ENCODE data around the gene XRCC5.

Gene XRCC5

GRCh38 chr2:216231867-216232266 lies 122.7 kb downstream of the XRCC5 start:
- no peak overlapping the region for H3K4me3 ChIP-seq
- TF ChIP-seq FOXP2 (optimal IDR thresholded peaks at IDR 0.05; ENCODE audit: control extremely low read depth, extremely low read length, insufficient read depth) (no peak), POLR2AphosphoS5 (IDR thresholded peaks at IDR 0.05; ENCODE audit: borderline replicate concordance, low read depth, low read length) (no peak), EZH2 (IDR thresholded peaks at IDR 0.05) (no peak)
- no peaks in the 10 kb centered on the region for H3K36me3 ChIP-seq (ENCODE audit: insufficient read depth, low read length)
- H3K27ac ChIP-seq: no peak overlapping the region
- no peak for DNase-seq (ENCODE audit: low read depth, low spot score)
- no peak overlapping the region for H3K9ac ChIP-seq (ENCODE audit: insufficient read length)
- no peaks in the 10 kb centered on the region for H3K9me3 ChIP-seq (ENCODE audit: low read depth, low read length)

DNA sequence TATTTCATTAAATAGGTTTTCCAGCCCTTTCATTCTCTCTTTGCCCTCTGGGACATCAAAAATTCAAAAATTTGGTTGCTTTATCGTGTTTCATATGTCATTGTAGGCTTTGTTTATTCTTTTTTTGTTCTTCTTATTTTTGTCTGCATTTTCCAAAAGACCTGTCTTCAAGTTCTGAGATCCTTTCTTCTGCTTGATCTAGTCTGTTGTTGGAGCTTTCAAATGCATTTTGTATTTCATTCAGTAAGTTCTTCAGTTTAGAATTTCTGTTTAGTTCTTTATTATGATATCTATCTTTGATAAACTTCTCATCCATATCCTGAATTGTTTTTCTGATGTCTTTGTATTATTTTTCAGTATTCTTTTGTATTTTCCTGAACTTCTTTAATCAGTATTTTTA lies 123.6 kb downstream of the XRCC5 start:
- H3K27ac ChIP-seq: no peak overlapping the region
- no peak overlapping the region for H3K4me3 ChIP-seq
- no peak for TF ChIP-seq FOXP2 (optimal IDR thresholded peaks at IDR 0.05; ENCODE audit: control extremely low read depth, extremely low read length, insufficient read depth)
- H3K9ac ChIP-seq (ENCODE audit: insufficient read length): no peak overlapping the region
- DNase-seq (ENCODE audit: low read depth, low spot score): no peak
- no peaks in the 10 kb centered on the region for H3K9me3 ChIP-seq (ENCODE audit: low read depth, low read length)
- H3K36me3 ChIP-seq (ENCODE audit: insufficient read depth, low read length): no peaks in the 10 kb centered on the region

GRCh38 chr2:216233281-216233995 lies 124.3 kb downstream of the XRCC5 start:
- H3K4me3 ChIP-seq: no peak overlapping the region
- H3K36me3 ChIP-seq (ENCODE audit: insufficient read depth, low read length): no peaks in the 10 kb centered on the region

DNA sequence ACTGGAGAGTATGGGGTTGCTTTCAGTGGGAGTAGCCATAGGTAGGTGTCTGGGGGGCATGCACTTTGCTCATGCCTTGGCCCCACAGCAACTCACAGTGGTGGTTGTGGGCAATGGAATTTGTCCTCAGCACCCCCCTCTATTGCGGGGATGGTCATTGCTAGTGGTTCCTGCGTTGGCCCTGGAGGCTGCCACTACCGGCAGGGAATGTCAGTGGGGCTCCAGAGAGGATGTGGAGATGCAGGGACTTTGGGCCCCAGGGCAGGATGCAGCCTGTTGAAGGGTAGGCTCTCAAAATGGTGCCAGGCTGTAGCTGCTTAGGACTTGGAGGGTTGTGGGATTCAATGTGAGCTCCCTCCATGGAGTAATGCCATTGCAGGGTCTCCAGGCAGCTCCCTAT lies 125.0 kb downstream of the XRCC5 start:
- Histone ChIP-seq H3K9me3 (ENCODE audit: low read depth, low read length) (no peaks in the 10 kb centered on the region), H3K36me3 (ENCODE audit: insufficient read depth, low read length) (no peaks in the 10 kb centered on the region), H3K27ac (no peak overlapping the region), H3K4me3 (no peak overlapping the region), H3K9ac (ENCODE audit: insufficient read length) (no peak overlapping the region)
- TF ChIP-seq FOXP2 (optimal IDR thresholded peaks at IDR 0.05; ENCODE audit: control extremely low read depth, extremely low read length, insufficient read depth): no peak
- no peak for TF ChIP-seq EZH2 (IDR thresholded peaks at IDR 0.05)
- TF ChIP-seq POLR2AphosphoS5 (IDR thresholded peaks at IDR 0.05; ENCODE audit: borderline replicate concordance, low read depth, low read length): no peak
- DNase-seq (ENCODE audit: low read depth, low spot score): no peak

More at GRCh38 chr2:216233281-216233995, 124.3 kb downstream of the XRCC5 start:
- Histone ChIP-seq H3K27ac (no peak overlapping the region), H3K9ac (ENCODE audit: insufficient read length) (no peak overlapping the region), H3K9me3 (ENCODE audit: low read depth, low read length) (no peaks in the 10 kb centered on the region)
- no peak for DNase-seq (ENCODE audit: low read depth, low spot score)
- no peak for TF ChIP-seq POLR2AphosphoS5 (IDR thresholded peaks at IDR 0.05; ENCODE audit: borderline replicate concordance, low read depth, low read length)

DNA sequence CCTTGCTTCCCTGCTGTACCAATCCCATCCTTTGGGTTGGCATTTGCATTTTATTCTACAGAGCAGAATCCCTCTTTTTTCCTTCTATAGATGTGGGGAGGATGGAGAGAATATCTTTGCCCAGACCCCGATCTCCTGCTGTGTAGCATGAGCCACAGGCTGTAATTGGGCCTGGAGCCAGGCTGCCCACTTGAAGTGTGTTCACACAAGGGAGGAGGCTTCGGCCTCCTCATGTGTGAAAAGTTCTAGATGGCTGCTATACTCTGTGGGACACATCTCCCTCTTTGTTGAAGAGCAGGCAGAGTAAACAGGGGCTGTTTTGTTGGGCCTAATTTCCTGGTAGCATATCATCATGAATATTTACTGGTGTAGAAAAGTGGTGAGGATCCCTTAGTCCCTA lies 126.3 kb downstream of the XRCC5 start:
- no peak overlapping the region for H3K27ac ChIP-seq
- no peaks in the 10 kb centered on the region for H3K9me3 ChIP-seq (ENCODE audit: low read depth, low read length)
- H3K4me3 ChIP-seq: no peak overlapping the region
- no peak for TF ChIP-seq POLR2AphosphoS5 (IDR thresholded peaks at IDR 0.05; ENCODE audit: borderline replicate concordance, low read depth, low read length)
- TF ChIP-seq FOXP2 (optimal IDR thresholded peaks at IDR 0.05; ENCODE audit: control extremely low read depth, extremely low read length, insufficient read depth): no peak
- TF ChIP-seq EZH2 (IDR thresholded peaks at IDR 0.05): no peak
- DNase-seq (ENCODE audit: low read depth, low spot score): no peak
- no peaks in the 10 kb centered on the region for H3K36me3 ChIP-seq (ENCODE audit: insufficient read depth, low read length)
- H3K9ac ChIP-seq (ENCODE audit: insufficient read length): no peak overlapping the region

GRCh38 chr2:216235896-216236295 lies 126.7 kb downstream of the XRCC5 start:
- Histone ChIP-seq H3K9me3 (ENCODE audit: low read depth, low read length) (no peaks in the 10 kb centered on the region), H3K9ac (ENCODE audit: insufficient read length) (no peak overlapping the region), H3K36me3 (ENCODE audit: insufficient read depth, low read length) (no peaks in the 10 kb centered on the region), H3K27ac (no peak overlapping the region), H3K4me3 (no peak overlapping the region)
- TF ChIP-seq POLR2AphosphoS5 (IDR thresholded peaks at IDR 0.05; ENCODE audit: borderline replicate concordance, low read depth, low read length) (no peak), EZH2 (IDR thresholded peaks at IDR 0.05) (no peak), FOXP2 (optimal IDR thresholded peaks at IDR 0.05; ENCODE audit: control extremely low read depth, extremely low read length, insufficient read depth) (no peak)
- no peak for DNase-seq (ENCODE audit: low read depth, low spot score)

DNA sequence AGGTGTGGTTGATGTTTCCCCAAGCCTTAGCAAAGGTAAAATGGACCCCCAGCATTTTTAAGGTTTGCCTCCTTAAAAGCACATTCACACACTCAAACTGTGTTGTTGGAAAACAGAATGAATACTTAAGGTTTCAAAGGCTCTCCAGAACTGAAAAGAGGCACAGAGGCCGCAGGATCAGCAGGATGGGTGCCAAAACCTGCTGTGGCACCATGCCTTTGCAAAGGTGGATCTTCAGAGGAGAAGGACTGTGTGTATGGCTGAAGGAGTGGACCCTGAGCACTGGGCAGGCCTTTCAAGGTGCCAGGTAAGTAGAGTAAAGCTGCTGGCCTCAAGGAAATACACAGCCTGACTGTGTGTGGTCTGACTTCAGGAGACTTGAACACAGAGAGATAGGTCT lies 127.3 kb downstream of the XRCC5 start:
- no peak for DNase-seq (ENCODE audit: low read depth, low spot score)
- Histone ChIP-seq H3K27ac (no peak overlapping the region), H3K4me3 (no peak overlapping the region), H3K36me3 (ENCODE audit: insufficient read depth, low read length) (no peaks in the 10 kb centered on the region), H3K9me3 (ENCODE audit: low read depth, low read length) (no peaks in the 10 kb centered on the region), H3K9ac (ENCODE audit: insufficient read length) (no peak overlapping the region)
- no peak for TF ChIP-seq FOXP2 (optimal IDR thresholded peaks at IDR 0.05; ENCODE audit: control extremely low read depth, extremely low read length, insufficient read depth)
- TF ChIP-seq POLR2AphosphoS5 (IDR thresholded peaks at IDR 0.05; ENCODE audit: borderline replicate concordance, low read depth, low read length): no peak

DNA sequence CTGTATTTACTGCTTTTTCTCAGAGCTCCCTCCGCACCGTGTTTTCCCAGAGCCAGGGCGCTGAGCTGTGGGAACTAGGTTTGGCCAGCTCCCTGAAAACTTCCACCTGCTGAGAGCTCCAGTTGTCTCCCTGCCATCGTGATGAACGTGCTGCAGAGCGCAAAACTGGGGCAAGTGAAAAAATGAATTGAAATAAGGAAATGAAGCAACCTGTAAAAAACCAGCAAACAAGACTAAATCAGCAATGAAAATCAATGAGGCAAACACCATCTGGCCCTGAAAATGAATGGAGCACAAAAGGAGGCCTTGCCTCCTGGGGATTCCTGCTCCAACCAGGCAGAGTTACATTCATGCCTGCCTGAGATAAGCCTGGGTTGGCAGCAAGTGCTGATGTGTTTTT lies 133.2 kb downstream of the XRCC5 start:
- DNase-seq (ENCODE audit: low read depth, low spot score): no peak
- Histone ChIP-seq H3K36me3 (ENCODE audit: insufficient read depth, low read length) (no peaks in the 10 kb centered on the region), H3K4me3 (no peak overlapping the region), H3K27ac (no peak overlapping the region), H3K9ac (ENCODE audit: insufficient read length) (no peak overlapping the region), H3K9me3 (ENCODE audit: low read depth, low read length) (no peaks in the 10 kb centered on the region)
- TF ChIP-seq POLR2AphosphoS5 (IDR thresholded peaks at IDR 0.05; ENCODE audit: borderline replicate concordance, low read depth, low read length) (no peak), FOXP2 (optimal IDR thresholded peaks at IDR 0.05; ENCODE audit: control extremely low read depth, extremely low read length, insufficient read depth) (no peak), EZH2 (IDR thresholded peaks at IDR 0.05) (no peak)

GRCh38 chr2:216243026-216243425 lies 133.9 kb downstream of the XRCC5 start:
- H3K27ac ChIP-seq: no peak overlapping the region
- no peaks in the 10 kb centered on the region for H3K36me3 ChIP-seq (ENCODE audit: insufficient read depth, low read length)
- TF ChIP-seq POLR2AphosphoS5 (IDR thresholded peaks at IDR 0.05; ENCODE audit: borderline replicate concordance, low read depth, low read length) (no peak), EZH2 (IDR thresholded peaks at IDR 0.05) (no peak), FOXP2 (optimal IDR thresholded peaks at IDR 0.05; ENCODE audit: control extremely low read depth, extremely low read length, insufficient read depth) (no peak)
- H3K9me3 ChIP-seq (ENCODE audit: low read depth, low read length): no peaks in the 10 kb centered on the region
- no peak for DNase-seq (ENCODE audit: low read depth, low spot score)
- H3K9ac ChIP-seq (ENCODE audit: insufficient read length): no peak overlapping the region
- H3K4me3 ChIP-seq: no peak overlapping the region
